ENCODE measurements around the gene ANKRD53.

ANKRD53 gene

GRCh38 chr2:70978341-70979179, at the start of gene ANKRD53:
ANKRD53 (plus strand) TSS chr2:70978630; CDS start chr2:70978646, 16 bp downstream.
- peak in 1 of 2 experiments; percentile 28 for DNase-seq

GRCh38 chr2:70930371-70931329, 47.8 kb upstream of the ANKRD53 start:
- no peak for DNase-seq

- no peak for DNase-seq
Measured at GRCh38 chr2:70931376-70932000, 46.9 kb upstream of the ANKRD53 start.

GRCh38 chr2:70932631-70933230, 45.7 kb upstream of the ANKRD53 start:
- DNase-seq, result no peak

GRCh38 chr2:70934981-70935380, 43.4 kb upstream of the ANKRD53 start:
- DNase-seq, result no peak

- peak; percentile 22 to 42 for DNase-seq
Measured at GRCh38 chr2:70935468-70936164, 42.8 kb upstream of the ANKRD53 start, which contains the start of gene ATP6V1B1. ATP6V1B1 (plus strand) TSS chr2:70935900; CDS start chr2:70935955, 55 bp downstream.

GRCh38 chr2:70936165-70936978, 42.1 kb upstream of the ANKRD53 start:
- peak in 1 of 2 experiments; percentile 1 for DNase-seq

- no peak for DNase-seq
Measured at GRCh38 chr2:70936979-70937811, 41.2 kb upstream of the ANKRD53 start.

GRCh38 chr2:70937866-70938585, 40.4 kb upstream of the ANKRD53 start:
- no peak for DNase-seq

- DNase-seq, result no peak
Measured at GRCh38 chr2:70938586-70938950, 39.9 kb upstream of the ANKRD53 start.

GRCh38 chr2:70939001-70939838, 39.2 kb upstream of the ANKRD53 start:
- no peak for DNase-seq

- no peak for DNase-seq
Measured at GRCh38 chr2:70939839-70940580, 38.4 kb upstream of the ANKRD53 start.

- DNase-seq, result no peak
Measured at GRCh38 chr2:70941186-70941585, 37.2 kb upstream of the ANKRD53 start.

GRCh38 chr2:70941701-70942100, 36.7 kb upstream of the ANKRD53 start:
- no peak for DNase-seq

- no peak for DNase-seq
Measured at GRCh38 chr2:70942396-70943204, 35.8 kb upstream of the ANKRD53 start.

GRCh38 chr2:70943205-70943871, 35.1 kb upstream of the ANKRD53 start:
- DNase-seq, result no peak
